Hepatocyte (in vitro differentiated cells): ENCODE data around the gene RAPSN.

Experiments used
- CTCF ChIP-seq: fragments of 200-600 bp; sonication (generic); IDR thresholded peaks from 2 replicates; pipeline ENCODE4 v1.5.1; 2016; ENCODE audit warnings: antibody characterized with exemption, mild to moderate bottlenecking; ENCODE audit not compliant: poor library complexity
- EZH2 ChIP-seq: fragments of 200-600 bp; sonication (generic); IDR thresholded peaks from 2 replicates; pipeline ENCODE4 v1.6.1; 2016; ENCODE audit warnings: antibody characterized with exemption, mild to moderate bottlenecking, borderline replicate concordance

- TF ChIP-seq CTCF: no peak
- no peak for TF ChIP-seq EZH2
Measured at GRCh38 chr11:47398011-47398410, 50.9 kb downstream of the RAPSN start.
